Measurements from ENCODE around the gene SRY.
"Not testable (repeated sequence)": the region's sequence is repeated elsewhere in the genome, so short reads cannot be mapped to it uniquely, and the experiment has no call there.

SRY gene

DNA sequence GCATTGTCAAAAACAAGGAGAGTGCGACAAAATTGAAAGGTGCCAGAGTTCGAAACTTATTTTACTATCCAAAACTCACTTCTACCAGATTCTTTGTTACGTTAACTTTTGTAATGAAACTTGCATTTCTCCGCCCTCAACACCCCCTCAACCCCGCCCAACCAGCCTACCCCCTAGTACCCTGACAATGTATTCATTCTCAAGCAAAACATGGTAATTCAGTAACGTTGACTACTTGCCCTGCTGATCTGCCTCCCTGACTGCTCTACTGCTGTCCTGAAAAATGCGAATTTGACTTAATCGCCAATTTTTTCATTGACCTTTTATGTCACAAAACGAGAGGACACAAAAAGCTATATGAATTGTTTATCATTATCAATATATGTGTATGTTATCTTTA, at the start of gene SRY:
Gene SRY (minus strand): TSS at position 83 of the 400 bp plus-strand sequence. CDS start 79 bp downstream, at position 4.
- no peak for DNase-seq (ENCODE audit: low spot score)

GRCh38 chrY:2837078-2837477, 49.6 kb upstream of the SRY start:
- DNase-seq (ENCODE audit: low spot score): no peak

DNA sequence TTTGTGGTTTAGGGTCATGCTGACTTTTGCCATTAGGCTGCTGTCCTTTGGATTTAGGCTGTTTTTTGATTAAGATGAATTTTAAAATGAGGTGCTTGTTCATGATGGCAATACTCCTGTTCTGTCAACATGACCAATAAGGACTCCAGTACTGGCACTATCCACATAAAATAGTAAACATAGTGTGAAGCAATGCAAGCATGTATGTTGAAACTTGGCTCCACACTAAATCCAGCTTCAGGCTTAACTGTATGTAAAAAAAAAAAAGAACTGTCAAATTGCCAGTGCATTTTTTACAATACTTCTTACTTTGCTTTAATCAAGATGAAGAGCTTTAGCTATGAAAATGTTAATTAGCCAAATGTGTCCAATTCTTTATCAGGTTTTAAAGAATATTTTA, 47.7 kb upstream of the SRY start:
- DNase-seq (ENCODE audit: low spot score): no peak

- DNase-seq (ENCODE audit: low spot score): no peak
These were observed 41.0 kb upstream of the SRY start for GRCh38 chrY:2828497-2828896.

GRCh38 chrY:2824471-2824870, 37.0 kb upstream of the SRY start:
- no peak for DNase-seq (ENCODE audit: low spot score)

- DNase-seq (ENCODE audit: low spot score): not testable (repeated sequence)
These were observed 29.8 kb upstream of the SRY start for GRCh38 chrY:2817146-2817896.

DNA sequence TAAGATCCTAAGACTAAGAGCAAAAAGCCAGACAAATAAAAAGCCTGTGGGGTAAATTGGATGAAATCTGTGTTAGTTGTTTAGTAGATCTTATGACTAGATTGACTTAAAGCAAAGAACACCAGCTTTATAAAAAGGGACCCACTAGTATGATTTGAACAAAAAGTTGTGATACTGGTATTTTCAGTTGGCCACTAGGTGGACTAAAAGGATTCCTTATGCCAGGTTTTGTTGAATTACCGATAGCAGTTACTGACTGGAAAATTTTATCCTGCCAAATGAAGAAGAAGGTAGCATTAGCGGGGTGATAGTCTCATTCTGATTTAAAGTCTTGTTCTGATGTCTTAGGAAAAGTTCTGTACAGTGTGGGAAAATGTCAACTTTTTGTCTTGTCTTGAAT, 12.8 kb upstream of the SRY start:
- DNase-seq (ENCODE audit: low spot score): peak; percentile 31

- no peak for DNase-seq (ENCODE audit: low spot score)
These were observed 10.5 kb upstream of the SRY start for GRCh38 chrY:2797991-2798390.

DNA sequence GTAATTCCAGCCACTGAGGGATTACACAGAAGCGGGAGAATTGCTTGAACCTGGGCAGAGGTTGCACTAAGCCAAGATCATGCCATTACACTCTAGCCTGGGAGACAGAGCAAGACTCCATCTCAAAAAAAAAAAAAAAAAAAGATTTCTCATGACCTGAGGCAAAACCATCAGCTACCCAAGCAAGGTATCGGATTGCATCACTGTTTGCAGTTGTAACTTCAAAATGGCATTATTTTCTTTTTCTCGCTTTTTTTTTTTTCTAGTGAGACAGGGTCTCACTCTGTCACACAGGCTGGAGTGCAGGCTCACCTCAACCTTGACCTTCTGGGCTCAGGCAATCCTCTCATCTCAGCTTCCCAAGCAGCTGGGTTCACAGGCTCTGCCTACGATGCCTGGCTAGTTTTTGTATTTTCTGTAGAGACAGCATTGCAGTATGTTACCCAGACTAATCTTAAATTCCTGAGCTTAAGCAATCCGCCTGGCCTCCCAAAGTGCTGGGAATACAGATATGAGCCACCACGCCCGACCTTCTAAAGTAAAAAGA, 9.6 kb upstream of the SRY start:
- no peak for DNase-seq (ENCODE audit: low spot score)

- no peak for DNase-seq (ENCODE audit: low spot score)
These were observed 2.3 kb upstream of the SRY start for GRCh38 chrY:2789756-2790155.

DNA sequence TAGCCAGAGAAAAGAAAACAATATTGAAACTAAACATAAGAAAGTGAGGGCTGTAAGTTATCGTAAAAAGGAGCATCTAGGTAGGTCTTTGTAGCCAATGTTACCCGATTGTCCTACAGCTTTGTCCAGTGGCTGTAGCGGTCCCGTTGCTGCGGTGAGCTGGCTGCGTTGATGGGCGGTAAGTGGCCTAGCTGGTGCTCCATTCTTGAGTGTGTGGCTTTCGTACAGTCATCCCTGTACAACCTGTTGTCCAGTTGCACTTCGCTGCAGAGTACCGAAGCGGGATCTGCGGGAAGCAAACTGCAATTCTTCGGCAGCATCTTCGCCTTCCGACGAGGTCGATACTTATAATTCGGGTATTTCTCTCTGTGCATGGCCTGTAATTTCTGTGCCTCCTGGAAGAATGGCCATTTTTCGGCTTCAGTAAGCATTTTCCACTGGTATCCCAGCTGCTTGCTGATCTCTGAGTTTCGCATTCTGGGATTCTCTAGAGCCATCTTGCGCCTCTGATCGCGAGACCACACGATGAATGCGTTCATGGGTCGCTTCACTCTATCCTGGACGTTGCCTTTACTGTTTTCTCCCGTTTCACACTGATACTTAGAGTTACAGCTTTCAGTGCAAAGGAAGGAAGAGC, 488 bp downstream of the SRY start:
- DNase-seq (ENCODE audit: low spot score): no peak
